Astrocyte of the spinal cord (primary cell): ENCODE measurements around the gene MAML3.

Source experiments
- DNase-seq: peaks from one replicate; pipeline ENCODE4 v3.0.0; 2011; ENCODE audit warnings: low read depth, low spot score
- H3K4me3 ChIP-seq: 2 replicates; pipeline ENCODE4 v1.5.1; 2011; ENCODE audit warnings: low read depth, mild to moderate bottlenecking, low read length, moderate library complexity
- CTCF ChIP-seq: IDR thresholded peaks from 2 replicates; pipeline ENCODE4 v1.5.1; 2012; ENCODE audit warnings: low read depth, mild to moderate bottlenecking, low read length, inconsistent platforms
- in situ Hi-C: cut with HindIII; loops from 2 replicates; pipeline ENCODE4 v1.10.0; 2017; ENCODE audit warnings: low sequenced_read_pairs

Gene MAML3

GRCh38 chr4:140186651-140187315 lies 32.8 kb upstream of the MAML3 start:
- TF ChIP-seq CTCF: no peak
- DNase-seq: peak; percentile 80
- no peak overlapping the region for H3K4me3 ChIP-seq
- in situ Hi-C loops: no loop called here

- TF ChIP-seq CTCF: no peak
- in situ Hi-C loops: no loop called here
- DNase-seq: no peak
- H3K4me3 ChIP-seq: no peak overlapping the region
Measured at GRCh38 chr4:140186082-140186438, 32.1 kb upstream of the MAML3 start.

GRCh38 chr4:140185412-140186081 lies 31.6 kb upstream of the MAML3 start:
- H3K4me3 ChIP-seq: no peak overlapping the region
- no peak for TF ChIP-seq CTCF
- in situ Hi-C loops: no loop called here
- DNase-seq: no peak

DNA sequence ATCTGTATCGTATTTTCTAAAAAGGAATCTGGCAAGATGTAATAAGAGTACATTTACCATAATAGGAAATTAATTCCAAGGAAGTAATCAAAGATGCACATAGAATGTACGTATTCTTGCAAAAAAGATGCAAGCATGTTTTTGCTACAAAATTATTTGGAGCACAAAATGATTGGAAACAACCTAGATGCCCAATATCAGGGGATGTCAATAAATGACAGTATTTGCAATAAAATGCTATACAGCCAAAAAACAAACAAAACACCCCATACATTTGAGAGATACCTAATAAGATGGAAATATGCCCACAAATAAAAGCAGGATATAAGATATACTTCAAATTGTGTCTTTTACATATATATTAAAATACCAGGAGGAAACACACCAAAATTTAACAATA lies 29.3 kb upstream of the MAML3 start:
- no peak for DNase-seq
- in situ Hi-C loops: no loop called here
- TF ChIP-seq CTCF: no peak
- H3K4me3 ChIP-seq: no peak overlapping the region

DNA sequence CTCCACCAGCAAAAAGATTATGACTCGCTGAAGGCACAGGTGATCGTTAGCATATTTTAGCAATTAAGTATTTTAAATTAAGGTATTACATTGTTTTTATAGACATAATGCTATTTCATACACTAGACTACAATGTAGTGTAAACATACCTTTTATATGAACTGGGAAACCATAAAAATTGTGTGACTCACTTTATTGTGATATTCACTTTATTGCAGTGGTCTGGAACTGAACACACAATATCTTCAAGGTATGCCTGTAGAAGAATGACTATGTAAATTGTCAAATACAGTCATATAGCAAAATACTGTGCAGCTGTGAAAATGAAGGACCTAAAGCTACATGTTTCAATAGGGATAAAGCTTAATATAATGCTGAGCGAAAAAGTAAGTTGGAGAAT lies 26.6 kb upstream of the MAML3 start:
- TF ChIP-seq CTCF: no peak
- no peak overlapping the region for H3K4me3 ChIP-seq
- in situ Hi-C loops: no loop called here

DNA sequence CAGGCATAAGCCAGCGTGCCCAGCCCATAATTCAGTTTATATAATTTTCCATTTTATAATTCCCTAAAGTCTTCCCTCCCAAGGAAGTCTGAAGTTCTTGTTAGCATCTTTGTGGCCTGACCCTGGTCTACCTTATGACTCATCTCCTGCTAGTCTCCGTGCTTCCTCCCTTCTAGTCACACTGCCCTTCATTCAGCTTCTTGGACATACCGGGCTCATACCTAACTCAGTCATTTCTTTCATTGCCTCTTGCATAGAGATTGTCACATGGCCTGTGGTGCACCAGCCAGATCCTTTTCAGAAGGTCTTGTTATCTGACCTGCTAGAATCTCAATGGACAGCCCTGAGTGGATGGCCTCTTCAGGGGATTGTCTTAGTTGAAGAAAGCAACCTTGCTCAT lies 22.8 kb upstream of the MAML3 start:
- TF ChIP-seq CTCF: no peak
- in situ Hi-C loops: no loop called here
- no peak overlapping the region for H3K4me3 ChIP-seq
- DNase-seq: peak; percentile 57

More for the DNA sequence above, 26.6 kb upstream of the MAML3 start:
- no peak for DNase-seq
